K562 (cell line): ENCODE data around the gene PTPRU. TPM values are rescaled to one million over a fixed set of nuclear protein-coding genes. Genes with fewer than 3 reads are reported as not detected.

Experiments used
- FOXJ3 ChIP-seq: sonication (generic); formaldehyde crosslinking; IDR thresholded peaks from 2 replicates; pipeline ENCODE4 v1.4.0; 2020; ENCODE audit warnings: mild to moderate bottlenecking, missing genetic modification reagents
- TFE3 ChIP-seq: fragments of 450-650 bp; formaldehyde crosslinking; IDR thresholded peaks from 2 replicates; pipeline ENCODE4 v1.4.0; 2020; ENCODE audit warnings: mild to moderate bottlenecking, mixed read lengths
- ZNF584 ChIP-seq: fragments of 200-800 bp; sonication (Bioruptor generic); IDR thresholded peaks from 2 replicates; pipeline ENCODE4 v1.6.1; 2016; ENCODE audit warnings: low read depth, mild to moderate bottlenecking, missing genetic modification characterization, missing compliant biosample characterization
- polyA plus RNA-seq, 8 experiments: library from polyadenylated mRNA; depleted of rRNA in 4 of 8; stranded (reverse) in 5 of 8; unstranded in 3 of 8; fragments of >200 nt; fragmentation: Nextera tagmentation in 2 of 8; fragmentation: Illumina TruSeq in 1 of 8; extraction: Ambion mirVana in 2 of 8; extraction: Trizol in 1 of 8; gene quantifications; 2 replicates each; pipeline versions ENCODE4 v1.2.1 to v1.2.3, GENCODE V29; 2011 to 2014; ENCODE audit warnings: inconsistent platforms in 1 of 8, missing spikeins in 1 of 8
- total RNA-seq, 7 experiments: library from RNA; depleted of rRNA in 6 of 7; stranded (reverse); fragments of >200 nt in 6 of 7; fragmentation: Illumina TruSeq in 2 of 7; extraction: Trizol in 2 of 7; gene quantifications; 2 replicates each; pipeline versions ENCODE4 v1.2.1 to v1.2.3, GENCODE V29; 2011 to 2021; ENCODE audit warnings: low replicate concordance in 1 of 7
- TF ChIP-seq, protein P1 (sequence below), 2 experiments: fragments of 450-650 bp; IDR thresholded peaks; 2 replicates each; pipeline ENCODE4 v1.6.1; 2016; ENCODE audit warnings: mild to moderate bottlenecking in 2 of 2, borderline replicate concordance in 1 of 2, low read depth in 1 of 2, moderate library complexity in 1 of 2
- TF ChIP-seq, protein P2 (sequence below): fragments of 250-450 bp; sonication (Bioruptor Pico); IDR thresholded peaks from 2 replicates; pipeline ENCODE4 v1.5.0; 2021; ENCODE audit warnings: mild to moderate bottlenecking, moderate library complexity

PTPRU gene
- total and polyA plus RNA-seq, 9 of the 15 experiments (the other 6 are each of a cell fraction or from before 2014, with no cell fraction given) = 0.01 to 2.9 (median 1.0) TPM

- TF ChIP-seq, protein P1, sequence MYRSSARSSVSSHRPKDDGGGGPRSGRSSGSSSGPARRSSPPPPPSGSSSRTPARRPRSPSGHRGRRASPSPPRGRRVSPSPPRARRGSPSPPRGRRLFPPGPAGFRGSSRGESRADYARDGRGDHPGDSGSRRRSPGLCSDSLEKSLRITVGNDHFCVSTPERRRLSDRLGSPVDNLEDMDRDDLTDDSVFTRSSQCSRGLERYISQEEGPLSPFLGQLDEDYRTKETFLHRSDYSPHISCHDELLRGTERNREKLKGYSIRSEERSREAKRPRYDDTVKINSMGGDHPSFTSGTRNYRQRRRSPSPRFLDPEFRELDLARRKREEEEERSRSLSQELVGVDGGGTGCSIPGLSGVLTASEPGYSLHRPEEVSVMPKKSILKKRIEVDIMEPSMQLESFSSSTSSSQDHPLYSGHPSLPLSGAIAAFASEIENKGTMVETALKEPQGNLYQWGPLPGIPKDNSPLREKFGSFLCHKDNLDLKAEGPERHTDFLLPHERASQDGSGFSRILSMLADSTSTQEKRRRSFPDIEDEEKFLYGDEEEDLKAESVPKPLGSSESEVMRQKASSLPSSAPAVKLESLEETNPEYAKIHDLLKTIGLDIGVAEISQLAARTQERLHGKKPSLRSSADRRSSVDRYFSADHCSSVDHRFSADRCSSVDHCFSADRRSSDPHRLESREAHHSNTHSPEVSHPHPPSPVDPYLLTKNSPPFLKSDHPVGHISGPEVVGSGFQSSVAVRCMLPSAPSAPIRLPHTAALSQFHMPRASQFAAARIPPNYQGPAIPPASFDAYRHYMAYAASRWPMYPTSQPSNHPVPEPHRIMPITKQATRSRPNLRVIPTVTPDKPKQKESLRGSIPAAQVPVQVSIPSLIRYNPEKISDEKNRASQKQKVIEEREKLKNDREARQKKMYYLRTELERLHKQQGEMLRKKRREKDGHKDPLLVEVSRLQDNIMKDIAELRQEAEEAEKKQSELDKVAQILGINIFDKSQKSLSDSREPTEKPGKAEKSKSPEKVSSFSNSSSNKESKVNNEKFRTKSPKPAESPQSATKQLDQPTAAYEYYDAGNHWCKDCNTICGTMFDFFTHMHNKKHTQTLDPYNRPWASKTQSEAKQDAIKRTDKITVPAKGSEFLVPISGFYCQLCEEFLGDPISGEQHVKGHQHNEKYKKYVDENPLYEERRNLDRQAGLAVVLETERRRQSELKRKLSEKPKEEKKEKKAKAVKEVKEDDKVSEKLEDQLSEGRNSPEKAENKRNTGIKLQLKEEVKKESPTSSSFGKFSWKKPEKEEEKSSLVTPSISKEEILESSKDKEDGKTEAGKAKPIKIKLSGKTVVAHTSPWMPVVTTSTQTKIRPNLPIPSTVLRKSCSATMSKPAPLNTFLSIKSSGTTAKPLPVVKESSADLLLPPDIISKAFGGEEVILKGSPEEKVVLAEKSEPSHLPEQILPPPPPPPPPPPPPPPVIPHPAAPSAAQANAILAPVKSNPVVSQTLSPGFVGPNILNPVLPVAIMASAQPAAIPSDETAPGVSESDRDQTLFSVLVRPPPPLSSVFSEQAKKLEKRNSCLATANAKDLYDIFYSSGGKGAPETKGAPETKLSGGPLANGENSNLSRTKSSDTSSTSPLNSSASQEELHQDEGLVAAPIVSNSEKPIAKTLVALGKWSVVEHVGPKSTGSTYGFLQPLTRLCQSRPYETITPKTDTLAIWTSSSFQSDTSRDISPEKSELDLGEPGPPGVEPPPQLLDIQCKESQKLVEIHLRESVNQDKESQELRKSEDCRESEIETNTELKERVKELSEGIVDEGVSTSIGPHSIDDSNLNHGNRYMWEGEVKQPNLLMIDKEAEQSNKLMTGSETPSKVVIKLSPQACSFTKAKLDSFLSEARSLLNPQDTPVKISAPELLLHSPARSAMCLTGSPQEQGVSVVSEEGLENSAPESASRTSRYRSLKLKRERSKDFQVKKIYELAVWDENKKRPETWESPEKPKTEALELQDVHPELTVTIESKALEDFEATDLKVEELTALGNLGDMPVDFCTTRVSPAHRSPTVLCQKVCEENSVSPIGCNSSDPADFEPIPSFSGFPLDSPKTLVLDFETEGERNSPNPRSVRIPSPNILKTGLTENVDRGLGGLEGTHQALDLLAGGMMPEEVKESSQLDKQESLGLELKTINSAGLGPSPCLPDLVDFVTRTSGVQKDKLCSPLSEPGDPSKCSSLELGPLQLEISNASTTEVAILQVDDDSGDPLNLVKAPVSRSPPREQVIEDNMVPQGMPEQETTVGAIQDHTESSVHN (IDR thresholded peaks at IDR 0.05; ENCODE audit: borderline replicate concordance in 1 of 2, low read depth in 1 of 2) = no peak
- TF ChIP-seq, protein P2, sequence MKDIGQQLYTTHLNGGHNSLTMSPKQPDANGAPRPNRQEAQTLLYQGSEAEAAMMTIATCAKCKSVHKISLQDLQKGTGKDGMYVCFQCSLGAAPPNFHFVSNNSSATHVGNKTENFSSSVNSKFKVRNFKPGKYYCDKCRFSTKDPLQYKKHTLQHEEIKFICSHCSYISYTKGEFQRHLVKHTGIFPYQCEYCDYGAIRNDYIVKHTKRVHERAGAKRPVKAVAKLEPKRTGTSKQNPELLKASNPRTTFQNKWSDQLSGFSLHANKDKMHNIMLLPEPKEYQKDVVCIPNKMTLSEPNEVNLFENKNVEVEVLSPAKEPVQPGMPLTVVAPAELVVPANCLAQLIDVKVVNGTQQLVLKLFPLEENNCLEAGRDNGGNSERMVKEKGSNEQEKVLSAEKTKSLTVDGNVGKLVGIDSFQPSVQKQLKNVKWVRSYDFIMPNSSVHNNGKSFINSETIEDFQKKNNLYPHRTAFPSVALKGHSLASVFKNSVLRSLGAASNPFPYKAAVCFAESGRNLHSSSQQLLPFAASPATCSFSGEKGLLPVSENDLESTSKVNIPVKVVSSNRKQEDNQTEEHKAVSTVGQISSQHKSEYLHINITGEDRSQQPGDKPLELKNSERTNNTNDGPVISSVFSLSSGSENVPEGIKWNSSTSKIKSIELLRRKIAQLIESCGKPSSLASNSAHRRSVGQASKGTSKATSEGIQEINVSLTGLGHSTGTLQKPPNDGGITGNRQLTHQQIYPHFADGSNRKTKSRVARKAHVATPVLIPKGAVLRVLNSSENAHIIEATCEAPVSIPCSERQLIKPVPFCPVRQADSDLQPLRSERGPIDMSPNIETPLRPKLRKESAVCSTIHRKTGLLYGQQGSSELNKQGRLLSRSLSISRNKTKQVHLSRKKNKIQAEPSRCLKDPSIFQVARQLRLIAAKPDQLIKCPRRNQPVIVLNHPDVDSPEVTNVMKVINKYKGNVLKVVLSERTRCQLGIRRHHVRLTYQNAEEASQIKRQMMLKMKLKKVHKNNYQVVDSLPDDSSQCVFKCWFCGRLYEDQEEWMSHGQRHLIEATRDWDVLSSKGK = no peak
- TF ChIP-seq FOXJ3 (CRISPR knock-in tag) = no peak
- no peak for TF ChIP-seq TFE3
- no peak for TF ChIP-seq ZNF584 (CRISPR knock-in tag)
These were observed 107.6 kb downstream of the PTPRU start (continued) for GRCh38 chr1:29343908-29344307.
